ENCODE measurements around the gene LPCAT1. TPM values are rescaled to one million over a fixed set of nuclear protein-coding genes. Genes with fewer than 3 reads are reported as not detected.

LPCAT1 gene
- total RNA-seq, 4 donors from 2014 or later: 23.4 to 45.3 (median 26.8) TPM

- Histone ChIP-seq H3K9me3 (no peaks in the 10 kb centered on the region), H3K36me3 (no peaks in the 10 kb centered on the region), H3K27ac (no peak overlapping the region), H3K4me1 (peaks cover 0 to 24% (median 15%) of the 10 kb centered on the region in 4 donors), H3K27me3 (no peaks in the 10 kb centered on the region), H3K4me3 (no peak overlapping the region)
- 85 to 92% methylated on average over 8 of the region's 8 CpGs for WGBS, 2 donors
- TF ChIP-seq CTCF (IDR thresholded peaks at IDR 0.05) (no peak), POLR2A (IDR thresholded peaks at IDR 0.05) (no peak), EP300 (IDR thresholded peaks at IDR 0.05) (no peak)
- peak in 1 of 2 donors; percentile 2 for DNase-seq (ENCODE audit: low spot score in 2 of 2)
These were observed 1.9 kb upstream of the LPCAT1 start for GRCh38 chr5:1525624-1526189.

- peak in 1 of 2 donors; percentile 13 for DNase-seq (ENCODE audit: low spot score in 2 of 2)
- peaks cover 0 to 24% (median 15%) of the 10 kb centered on the region in 4 donors for H3K4me1 ChIP-seq
- TF ChIP-seq EP300 (IDR thresholded peaks at IDR 0.05) (no peak), POLR2A (IDR thresholded peaks at IDR 0.05) (no peak)
- no peaks in the 10 kb centered on the region for H3K27me3 ChIP-seq
- 87 to 90% methylated on average over 15 to 18 of the region's 20 CpGs for WGBS, 2 donors
- H3K9me3 ChIP-seq: no peaks in the 10 kb centered on the region
- H3K36me3 ChIP-seq: peaks cover 0 to 5% (median 0%) of the 10 kb centered on the region in 3 donors
- H3K4me3 ChIP-seq: no peak overlapping the region
- no peak overlapping the region for H3K27ac ChIP-seq
These were observed 1.3 kb upstream of the LPCAT1 start for GRCh38 chr5:1524799-1525623.

GRCh38 chr5:1524481-1524798, 680 bp upstream of the LPCAT1 start:
- TF ChIP-seq EP300 (IDR thresholded peaks at IDR 0.05): no peak
- TF ChIP-seq CTCF (IDR thresholded peaks at IDR 0.05): no peak
- no peak for TF ChIP-seq POLR2A (IDR thresholded peaks at IDR 0.05)
- H3K4me3 ChIP-seq: peak overlapping the region; percentile 59 to 85 (median 78)
- 69% methylated on average over 10 to 13 of the region's 13 CpGs for WGBS, 2 donors
- peaks cover 0 to 24% (median 15%) of the 10 kb centered on the region in 4 donors for H3K4me1 ChIP-seq
- no peak for DNase-seq (ENCODE audit: low spot score in 2 of 2)
- H3K27me3 ChIP-seq: no peaks in the 10 kb centered on the region
- peak overlapping the region in 3 of 4 donors; percentile 88 to 93 (median 92) for H3K27ac ChIP-seq
- peaks cover 0 to 10% (median 0%) of the 10 kb centered on the region in 3 donors for H3K36me3 ChIP-seq
- no peaks in the 10 kb centered on the region for H3K9me3 ChIP-seq

GRCh38 chr5:1523480-1523792, 324 bp downstream of the LPCAT1 start:
- peak overlapping the region in 1 of 4 donors; percentile 93 for H3K27ac ChIP-seq
- no peaks in the 10 kb centered on the region for H3K27me3 ChIP-seq
- H3K4me1 ChIP-seq: peaks cover 0 to 24% (median 15%) of the 10 kb centered on the region in 4 donors
- TF ChIP-seq EP300 (IDR thresholded peaks at IDR 0.05) (no peak), POLR2A (IDR thresholded peaks at IDR 0.05) (no peak), CTCF (IDR thresholded peaks at IDR 0.05) (no peak)
- no peak for DNase-seq (ENCODE audit: low spot score in 2 of 2)
- WGBS, 2 donors: 0 to 3% methylated on average over 13 to 20 of the region's 48 CpGs
- H3K4me3 ChIP-seq: peak overlapping the region; percentile 59 to 85 (median 76)
- H3K9me3 ChIP-seq: no peaks in the 10 kb centered on the region
- peaks cover 0 to 20% (median 0%) of the 10 kb centered on the region in 3 donors for H3K36me3 ChIP-seq

- Histone ChIP-seq H3K9me3 (no peaks in the 10 kb centered on the region), H3K27me3 (no peaks in the 10 kb centered on the region), H3K27ac (peak overlapping the region in 1 of 4 donors; percentile 93), H3K4me1 (peaks cover 0 to 24% (median 15%) of the 10 kb centered on the region in 4 donors), H3K4me3 (peak overlapping the region; percentile 59 to 85 (median 76)), H3K36me3 (peaks cover 0 to 20% (median 0%) of the 10 kb centered on the region in 3 donors)
- 7 to 12% methylated on average over 13 to 46 of the region's 63 CpGs for WGBS, 2 donors
- TF ChIP-seq EP300 (IDR thresholded peaks at IDR 0.05) (no peak), POLR2A (IDR thresholded peaks at IDR 0.05) (no peak), CTCF (IDR thresholded peaks at IDR 0.05) (no peak)
- DNase-seq (ENCODE audit: low spot score in 2 of 2): peak in 1 of 2 donors; percentile 10
These were observed 920 bp downstream of the LPCAT1 start for GRCh38 chr5:1522601-1523479.

All from tibial nerve (tissue), 4 donors.